ENCODE results near the gene RBM39.
"Not testable (repeated sequence)": the region's sequence is repeated elsewhere in the genome, so short reads cannot be mapped to it uniquely, and the experiment has no call there.

The RBM39 gene

DNA sequence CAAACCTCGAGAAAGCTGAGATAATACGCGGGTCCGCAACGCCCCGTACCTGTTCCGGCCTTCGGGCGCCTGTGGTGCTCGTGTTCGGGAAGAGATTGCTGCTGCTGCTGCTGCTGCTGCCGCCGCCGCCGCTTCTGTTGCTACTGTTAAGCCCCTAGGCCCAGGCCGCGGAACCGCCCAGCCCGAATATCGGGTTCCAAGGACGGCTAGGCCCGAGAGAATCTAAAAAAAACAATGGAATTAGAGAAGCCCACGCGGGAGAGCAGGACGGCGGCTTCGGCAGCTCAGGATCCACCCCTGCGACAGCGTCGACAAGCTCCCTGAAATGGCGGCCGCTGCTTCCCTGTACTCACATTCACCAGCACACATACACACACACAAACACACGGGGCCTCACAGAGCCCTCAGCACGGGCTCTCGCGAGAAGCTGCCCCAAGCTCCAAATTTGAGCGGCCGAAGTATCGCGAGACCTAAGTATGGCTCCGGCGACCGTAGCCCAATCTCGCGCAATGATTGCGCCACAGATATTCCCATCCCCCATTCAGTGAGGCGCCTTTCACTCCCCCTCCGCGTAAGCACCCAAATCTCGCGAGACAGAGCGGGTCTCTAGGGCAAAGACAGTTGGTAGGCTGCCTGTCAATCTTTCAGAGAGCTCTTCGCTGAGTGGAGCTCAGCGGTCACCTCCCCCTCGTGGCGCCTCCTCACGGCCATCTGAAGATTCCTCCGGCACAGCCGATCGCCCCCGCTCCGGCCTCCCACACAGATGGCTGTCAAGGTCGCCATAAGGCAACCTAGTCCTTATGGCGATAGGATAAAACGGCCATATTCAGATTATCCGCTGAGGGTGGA is at the start of gene RBM39:
TSS of gene RBM39 (minus strand) at position 369 of the 849 bp plus-strand sequence. CDS start 1,386 bp downstream, outside the sequence.
- peak; percentile 100 for DNase-seq

DNA sequence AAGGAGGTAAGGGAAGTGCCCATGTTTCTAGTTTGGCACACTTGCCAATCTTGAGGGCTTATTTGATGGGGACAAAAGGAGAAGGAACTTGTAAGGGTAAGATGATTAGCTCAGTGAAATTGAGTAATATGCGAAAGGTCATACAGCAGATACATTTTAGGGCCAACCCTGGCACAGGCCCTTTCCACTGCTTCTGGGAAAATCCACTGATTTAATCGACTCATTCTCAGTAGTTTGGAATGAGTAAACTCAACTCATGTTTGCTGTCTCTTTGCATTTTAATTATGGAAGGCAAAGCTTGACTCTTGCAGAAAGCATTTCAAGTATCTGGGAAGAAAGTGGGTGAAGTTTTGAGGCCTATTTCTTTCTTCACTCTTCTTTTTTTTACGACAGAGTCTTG is 49.8 kb upstream of the RBM39 start:
- DNase-seq: no peak

DNA sequence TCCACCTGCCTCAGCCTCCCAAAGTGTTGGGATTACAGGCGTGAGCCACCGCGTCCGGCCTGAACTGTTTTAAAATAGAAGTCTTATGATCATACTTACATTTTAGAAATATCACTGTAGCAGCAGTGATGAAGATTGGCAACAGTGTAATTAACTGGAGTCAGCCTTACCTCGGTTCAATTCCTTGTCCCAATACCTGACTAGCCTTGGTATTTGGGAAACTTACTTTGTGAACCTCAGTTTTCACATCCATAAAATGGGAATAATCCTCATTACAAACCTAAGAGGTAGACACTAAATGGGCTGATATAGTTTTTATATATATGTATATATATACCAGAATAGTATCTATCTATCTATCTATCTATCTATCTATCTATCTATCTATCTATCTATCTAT is 49.0 kb upstream of the RBM39 start:
- DNase-seq: no peak

DNA sequence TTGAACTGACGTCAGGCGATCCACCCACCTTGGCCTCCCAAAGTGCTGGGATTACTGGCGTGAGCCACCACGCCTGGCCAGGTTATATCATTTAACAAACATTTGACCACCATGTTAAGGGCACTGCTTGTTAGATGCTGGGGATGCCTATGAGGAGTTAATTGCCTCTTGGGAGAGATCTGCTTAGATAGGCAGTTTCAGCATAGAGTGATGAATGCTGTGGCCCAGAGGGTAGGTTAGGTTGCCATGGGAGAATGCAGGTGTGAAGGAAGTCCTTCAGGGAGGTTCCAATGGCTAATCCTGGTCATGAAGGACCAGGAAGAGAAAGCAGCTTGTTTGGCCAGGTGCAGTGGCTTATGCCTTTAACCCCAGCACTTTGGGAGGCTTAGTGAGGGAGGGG is 46.7 kb upstream of the RBM39 start:
- DNase-seq: no peak

DNA sequence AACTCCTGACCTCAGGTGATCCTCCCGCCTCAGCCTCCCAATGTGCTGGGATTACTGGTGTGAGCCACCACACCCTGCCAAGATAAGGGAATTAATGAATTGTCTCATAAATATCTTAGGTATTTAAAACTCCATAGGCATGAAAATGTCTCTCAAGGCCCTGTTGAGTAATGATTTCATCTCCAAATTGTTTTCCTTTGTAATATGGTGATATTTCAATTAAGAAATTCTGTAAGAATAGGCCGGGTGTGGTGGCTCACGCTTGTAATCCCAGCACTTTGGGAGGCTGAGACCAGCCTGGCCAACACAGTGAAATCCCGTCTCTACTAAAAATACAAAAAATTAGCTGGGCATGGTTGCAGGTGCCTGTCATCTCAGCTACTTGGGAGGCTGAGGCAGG is 43.5 kb upstream of the RBM39 start:
- not testable (repeated sequence) for DNase-seq

DNA sequence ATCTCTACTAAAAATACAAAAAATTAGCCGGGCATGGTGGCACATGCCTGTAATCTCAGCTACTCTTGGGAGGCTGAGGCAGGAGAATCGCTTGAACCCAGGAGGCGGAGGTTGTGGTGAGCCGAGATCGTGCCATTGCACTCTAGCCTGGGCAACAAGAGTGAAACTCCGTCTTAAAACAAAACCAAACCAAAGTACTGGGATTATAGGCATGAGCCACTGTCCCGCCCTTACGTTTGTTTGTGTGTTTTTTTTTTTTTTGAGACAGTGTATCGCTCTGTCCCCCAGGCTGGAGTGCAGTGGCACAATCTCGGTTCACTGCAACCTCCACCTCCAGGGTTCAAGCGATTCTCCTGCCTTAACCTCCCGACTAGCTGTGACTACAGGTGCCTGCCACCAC is 41.8 kb upstream of the RBM39 start:
- DNase-seq: not testable (repeated sequence)

DNA sequence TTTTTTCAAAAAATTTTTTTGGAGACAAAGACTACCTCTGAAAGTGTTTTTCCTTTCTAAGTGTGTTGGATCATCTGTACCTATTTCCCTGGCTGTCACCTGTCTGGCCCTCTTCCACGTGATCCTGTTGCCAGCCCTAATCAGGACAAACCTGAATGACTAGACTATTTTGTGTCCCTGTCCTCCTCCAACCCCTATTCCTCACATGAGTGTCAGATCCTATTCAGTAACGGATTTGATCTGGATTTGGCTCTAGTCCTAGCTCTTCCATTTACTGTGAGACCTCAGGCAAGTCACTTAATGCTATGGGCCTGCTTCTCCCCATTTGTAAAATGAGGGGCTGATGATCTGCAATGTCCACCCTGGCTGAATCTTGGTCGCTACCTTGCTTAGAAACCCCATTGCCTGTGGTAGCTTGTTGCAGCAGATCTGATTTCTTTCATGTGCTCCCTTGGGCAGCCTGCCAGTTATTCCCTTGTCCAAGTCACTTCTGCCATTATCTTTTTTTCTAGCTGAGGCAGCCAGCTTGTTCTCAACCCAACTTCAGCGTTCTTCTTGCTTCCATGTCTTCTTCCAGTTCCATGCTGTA is 34.5 kb upstream of the RBM39 start:
- peak; percentile 44 for DNase-seq

DNA sequence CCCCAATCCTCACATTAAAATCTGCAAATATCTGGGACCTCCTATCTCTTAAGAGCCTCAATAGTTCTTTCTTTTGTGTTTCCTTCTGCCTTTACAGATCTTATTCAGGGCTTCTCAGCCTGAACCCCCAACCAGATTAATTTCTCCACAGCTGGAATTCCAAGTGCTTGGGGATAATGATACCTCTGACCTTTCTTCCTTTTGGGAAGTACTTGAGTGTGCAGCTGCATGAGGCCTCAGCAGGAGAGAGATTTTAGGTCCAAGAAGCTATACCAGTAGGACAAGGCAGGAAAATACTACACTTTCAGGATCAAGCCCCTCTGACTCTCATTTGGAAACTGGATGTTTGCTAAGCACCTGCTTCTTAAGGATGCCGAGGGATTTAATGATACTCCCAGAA is 32.3 kb upstream of the RBM39 start:
- DNase-seq: no peak

DNA sequence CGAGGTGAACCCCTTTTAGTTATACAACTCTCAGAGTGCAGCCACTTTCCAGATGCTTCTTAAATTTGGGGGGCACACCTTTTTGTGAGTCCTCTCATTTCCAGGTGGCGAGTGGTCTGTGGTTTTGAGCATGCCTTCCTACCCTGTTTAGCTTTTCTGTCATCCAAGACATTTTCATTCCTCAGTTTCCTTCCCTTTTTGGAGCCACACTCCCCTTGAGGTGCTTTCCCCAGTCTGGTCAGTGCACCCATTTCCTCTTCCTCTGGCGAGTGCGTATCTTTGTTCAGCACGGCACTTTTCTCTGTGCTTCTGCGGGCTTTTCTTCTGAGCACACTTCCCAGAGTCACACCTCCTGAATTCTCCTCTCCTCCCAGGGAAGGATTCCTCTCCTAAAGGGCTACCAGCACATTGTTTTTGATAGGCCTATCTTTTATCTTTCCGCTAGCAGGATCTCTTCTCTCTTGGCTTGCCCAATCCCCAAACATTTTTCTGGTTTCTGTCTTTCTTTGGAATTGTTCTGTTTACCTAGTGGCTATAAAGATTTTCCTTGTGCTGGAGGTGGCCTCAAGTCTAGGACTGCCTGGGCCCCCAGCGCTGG is 31.2 kb upstream of the RBM39 start:
- peak; percentile 23 for DNase-seq

DNA sequence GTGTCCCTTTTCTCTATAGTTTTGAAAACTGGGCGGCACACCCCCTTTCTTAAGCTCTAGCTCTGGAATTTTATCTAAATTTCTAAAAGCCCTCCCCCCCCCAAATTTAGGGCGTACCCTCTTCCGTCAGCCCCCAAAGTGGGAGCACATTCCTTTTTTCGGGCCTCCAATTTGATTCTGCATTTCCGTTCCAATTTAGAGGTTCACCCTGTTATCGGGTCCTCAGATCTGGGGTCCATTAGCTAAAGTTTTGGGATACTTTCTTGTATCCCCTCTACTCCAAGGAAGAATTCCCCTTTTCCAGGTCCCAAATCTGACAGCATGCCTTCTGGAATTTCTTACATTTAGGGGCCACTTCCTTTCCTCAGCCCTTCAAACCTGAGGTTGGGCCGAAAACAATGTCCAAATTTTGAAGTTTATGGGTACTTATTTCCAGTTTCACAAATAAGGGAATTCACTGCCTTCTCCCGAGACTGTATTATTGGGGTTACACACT is 30.6 kb upstream of the RBM39 start:
- no peak for DNase-seq

DNA sequence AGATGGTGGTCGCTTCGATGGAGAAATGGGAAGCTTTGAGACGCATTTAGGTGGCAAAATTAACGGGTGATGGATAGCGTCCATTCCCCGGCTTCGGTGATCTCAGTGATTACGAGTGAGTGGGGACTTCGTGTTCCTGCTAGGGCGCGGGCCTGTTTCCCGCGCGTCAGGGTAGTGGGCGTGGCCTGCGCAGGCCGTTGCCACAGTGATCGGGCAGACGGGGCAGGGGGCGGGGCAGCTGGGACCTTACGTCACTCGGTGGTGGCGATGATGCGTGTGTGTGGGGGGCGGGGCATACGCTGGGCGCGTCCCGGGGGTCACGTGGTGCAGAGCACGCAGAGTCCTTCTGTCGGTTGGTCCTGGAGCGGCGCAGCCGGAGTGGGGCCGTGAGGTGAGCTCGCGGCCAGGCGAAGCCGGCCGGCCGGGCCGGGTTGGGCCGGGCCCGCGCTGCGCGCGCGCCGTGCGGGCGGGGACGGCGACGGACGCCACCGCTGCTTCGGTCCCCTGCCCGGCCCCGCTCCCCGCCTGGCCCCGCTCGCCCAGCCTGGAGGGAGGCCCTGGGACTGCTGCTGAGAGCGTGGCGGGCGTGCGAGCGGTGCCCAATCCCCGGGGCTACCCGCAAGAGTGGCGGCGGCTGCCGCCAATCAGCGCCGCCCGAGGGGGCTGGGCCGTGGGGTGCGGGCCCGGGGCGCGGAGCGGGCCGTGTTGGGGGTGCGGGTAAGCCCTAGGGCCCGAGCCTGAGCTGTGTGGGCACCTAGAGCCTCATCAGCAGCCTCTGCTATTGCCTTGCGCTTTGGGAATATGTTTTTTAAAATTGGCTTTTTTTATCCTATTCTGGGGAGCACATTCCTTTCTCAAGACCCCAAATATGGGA is 29.9 kb upstream of the RBM39 start, which contains the start of gene PHF20:
TSS of gene PHF20 (plus strand) at position 327 of the 874 bp plus-strand sequence. CDS start 29,508 bp downstream, outside the sequence.
- DNase-seq: peak; percentile 99

DNA sequence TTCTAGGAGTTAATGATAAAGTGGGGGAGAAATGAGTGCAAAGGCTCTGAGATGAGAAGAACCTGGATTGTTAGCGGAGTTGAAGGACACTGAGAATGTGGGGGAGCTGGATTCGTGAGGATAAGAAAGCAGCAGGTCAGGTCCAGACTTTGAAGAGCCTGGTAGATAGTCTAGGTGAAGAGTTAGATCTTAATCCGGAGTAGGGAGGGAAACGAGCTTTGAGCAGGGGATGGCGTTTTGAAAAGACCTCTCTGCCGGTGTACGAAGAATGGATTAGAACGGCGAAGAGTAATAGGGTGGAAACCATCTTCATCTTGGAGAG is 29.3 kb upstream of the RBM39 start:
- DNase-seq: no peak

DNA sequence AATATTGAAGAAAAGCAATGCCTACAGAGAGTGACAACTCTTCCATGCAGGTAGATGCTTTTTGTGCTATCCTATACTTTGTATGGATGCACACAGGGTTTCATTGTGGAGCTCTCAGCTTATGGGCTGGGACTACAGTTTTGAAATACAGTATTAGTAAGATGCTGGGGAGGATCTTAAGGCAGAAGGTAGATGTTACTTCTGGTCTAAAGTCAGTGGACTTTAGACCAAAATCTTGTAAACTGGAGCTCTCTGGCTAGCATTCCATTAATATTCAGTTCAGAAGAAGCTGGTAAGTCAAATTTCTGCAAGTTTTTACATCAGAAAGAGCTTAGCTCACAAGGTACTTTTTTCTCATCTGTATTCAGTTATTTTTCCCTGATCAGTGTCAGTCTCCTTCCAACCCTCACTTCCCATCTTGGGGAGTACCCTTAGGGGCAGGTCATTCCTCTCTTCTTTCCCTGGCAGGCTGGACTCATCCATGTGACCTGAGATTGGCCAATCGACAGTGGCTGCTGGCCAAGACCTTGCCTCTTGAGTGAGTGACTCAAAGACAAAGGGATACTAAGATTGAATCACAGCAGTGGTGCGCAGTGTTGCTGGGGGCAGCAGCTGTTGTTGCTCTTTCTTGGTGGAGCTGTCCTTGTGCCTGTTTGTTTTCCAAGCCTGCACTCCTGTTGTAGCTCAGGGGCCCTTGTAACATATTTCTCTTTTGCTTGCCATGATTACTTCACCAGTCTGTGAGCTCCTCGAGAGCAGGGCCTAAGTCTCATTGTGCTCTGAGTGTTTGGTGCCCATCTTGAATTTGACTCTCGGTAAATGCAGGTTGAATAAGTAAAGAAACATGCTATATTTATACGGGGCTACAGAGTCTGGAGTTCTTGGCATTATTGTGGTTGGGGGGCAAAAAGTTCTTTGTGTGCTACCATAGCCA is 26.9 kb upstream of the RBM39 start:
- DNase-seq: peak; percentile 92

DNA sequence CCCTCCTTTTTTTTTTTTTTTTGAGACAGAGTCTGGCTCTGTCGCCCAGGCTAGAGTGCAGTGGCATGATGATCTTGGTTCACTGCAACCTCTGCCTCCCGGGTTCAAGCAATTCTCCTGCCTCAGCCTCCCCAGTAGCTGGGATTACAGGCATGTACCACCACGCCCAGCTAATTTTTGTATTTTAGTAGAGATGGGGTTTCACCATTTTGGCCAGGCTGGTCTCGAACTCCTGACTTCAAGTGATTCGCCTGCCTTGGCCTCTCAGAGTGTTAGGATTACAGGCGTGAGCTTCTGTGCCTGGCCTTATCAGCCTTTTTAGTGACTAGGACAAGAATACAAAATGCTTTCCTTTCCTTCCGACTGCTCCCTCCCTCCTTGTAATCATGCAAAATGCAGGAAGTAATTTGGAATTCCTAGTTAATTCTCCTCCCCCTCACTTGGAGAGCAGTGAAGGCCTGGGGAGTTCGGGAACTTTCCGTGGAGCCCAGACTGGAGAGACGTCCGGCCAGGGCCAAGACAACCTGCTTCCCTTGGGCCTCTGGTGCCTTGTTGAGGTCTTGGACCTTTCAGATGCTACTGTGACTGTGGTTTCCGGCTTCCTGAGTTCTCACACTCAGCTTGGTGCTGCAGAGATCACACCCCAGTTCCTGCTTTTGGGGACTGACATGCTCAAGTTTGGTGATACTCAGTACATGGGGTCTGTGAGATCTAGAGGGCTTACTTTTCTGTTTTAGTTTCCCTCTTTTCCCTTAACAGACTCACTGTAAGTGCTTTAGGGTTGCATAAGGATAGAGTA is 25.8 kb upstream of the RBM39 start:
- DNase-seq: peak; percentile 76

DNA sequence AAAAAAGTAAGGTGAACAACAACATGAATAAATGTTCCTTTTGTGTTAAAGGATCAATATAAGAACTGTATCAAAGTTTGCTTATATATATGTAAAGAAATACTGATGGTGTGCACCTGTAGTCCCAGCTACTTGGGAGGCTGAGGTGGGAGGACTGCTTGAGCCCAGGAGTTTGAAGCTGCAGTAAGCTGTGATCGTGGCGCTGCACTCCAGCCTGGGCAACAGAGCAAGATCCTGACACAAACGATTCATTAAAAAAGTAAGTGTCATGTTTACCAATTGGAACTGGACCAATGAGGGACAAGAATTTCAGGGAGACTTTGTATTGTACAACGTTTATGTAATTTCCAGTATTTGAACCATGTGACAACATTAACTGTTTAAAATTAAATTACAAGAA is 24.8 kb upstream of the RBM39 start:
- DNase-seq: no peak

DNA sequence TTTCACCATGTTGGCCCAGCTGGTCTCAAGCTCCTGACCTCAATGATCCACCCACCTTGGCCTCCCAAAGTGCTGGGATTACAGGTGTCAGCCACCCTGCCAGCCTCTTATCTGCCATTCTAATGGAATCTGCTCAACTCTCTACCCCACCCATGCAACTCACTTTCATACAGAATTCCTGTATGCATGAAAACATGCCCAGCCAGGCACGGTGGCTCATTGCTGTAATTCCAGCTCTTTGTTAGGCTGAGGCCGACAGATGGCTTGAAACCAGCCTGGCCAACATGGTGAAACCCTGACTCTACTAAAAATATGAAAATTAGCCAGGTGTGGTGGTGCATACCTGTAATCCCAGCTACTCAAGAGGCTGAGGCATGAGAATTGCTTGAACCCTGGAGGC is 22.9 kb upstream of the RBM39 start:
- DNase-seq: not testable (repeated sequence)

DNA sequence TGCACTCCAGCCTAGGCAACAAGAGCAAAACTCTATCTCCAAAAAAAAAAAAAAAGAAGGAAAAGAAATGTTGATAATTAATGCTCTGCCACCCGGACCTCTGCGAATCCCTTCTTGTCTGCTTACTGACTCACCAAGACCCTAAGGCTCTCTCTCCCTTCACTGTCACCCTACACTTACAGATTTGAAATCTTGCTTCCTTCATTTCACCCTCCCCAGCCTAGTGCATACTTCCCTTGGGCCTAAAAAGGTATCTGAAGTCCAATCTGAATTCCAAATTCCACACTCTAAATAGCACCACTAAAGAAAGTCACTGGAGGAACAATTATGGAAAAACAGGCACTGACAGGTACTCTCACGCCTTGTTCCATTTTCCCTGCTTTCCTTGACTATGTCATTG is 20.4 kb upstream of the RBM39 start:
- no peak for DNase-seq

DNA sequence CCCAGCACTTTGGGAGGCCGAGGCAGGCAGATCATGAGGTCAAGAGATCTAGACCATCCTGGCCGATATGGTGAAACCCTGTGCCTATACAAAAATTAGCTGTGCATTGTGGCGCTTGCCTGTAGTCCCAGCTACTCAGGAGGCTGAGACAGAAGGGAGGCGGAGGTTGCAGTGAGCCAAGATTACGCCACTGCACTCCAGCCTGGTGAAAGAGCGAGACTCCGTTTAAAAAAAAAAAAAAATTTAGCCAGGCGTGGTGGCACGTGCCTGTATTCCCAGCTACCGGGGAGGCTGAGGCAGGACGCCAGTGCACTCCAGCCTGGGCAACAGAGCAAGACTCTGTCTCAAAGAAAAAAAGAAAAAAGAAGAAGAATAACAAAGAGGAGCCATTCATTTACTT is 19.5 kb upstream of the RBM39 start:
- not testable (repeated sequence) for DNase-seq

DNA sequence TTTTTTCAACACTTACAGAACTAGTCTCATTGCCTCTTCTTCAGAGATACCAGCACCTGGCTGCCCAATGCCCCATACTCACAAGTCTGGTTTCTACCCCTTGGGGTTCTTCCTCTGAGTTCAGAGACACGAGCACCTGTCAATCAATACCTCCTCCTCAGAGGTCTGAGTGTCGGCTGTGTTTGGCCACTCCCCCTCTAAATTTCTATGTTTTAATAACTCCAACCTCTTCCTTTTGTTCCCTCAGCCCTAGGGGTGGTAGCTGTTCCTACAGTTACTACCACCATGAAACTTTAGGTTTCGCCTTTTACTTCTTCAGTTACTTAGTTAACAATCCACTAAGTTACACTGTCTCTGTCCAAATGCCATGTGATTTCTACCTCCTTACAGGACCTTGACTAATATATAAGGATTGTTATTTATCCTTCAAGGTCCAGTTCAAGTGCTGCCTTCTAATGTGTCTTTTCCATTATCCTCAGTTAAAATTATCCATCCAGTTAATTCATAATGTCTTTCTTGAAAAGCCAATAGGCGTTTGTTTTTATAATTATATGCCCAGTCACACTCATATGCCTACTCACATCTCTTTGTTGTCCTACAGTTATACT is 15.1 kb upstream of the RBM39 start:
- DNase-seq: no peak

DNA sequence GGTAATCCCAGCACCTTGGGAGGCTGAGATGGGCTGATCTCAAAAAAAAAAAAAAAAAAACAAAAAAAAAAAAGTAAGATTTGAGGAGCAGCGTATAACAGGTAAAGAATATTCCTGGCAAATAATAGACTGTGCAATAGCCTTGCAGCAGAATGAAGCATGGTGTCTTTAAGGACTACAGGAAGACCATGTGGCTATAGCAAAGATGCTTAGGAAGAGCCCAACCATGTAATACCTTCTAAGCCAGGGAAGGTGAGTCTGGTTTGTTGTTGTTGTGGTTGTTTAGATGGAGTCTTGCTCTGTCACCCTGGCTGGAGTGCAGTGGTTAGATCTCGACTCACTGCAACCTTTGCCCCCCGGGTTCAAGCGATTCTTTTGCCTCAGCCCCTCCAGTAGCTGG is 14.3 kb upstream of the RBM39 start:
- DNase-seq: no peak

All from femur (tissue), 1 donor.